Glutamatergic neuron (in vitro differentiated cells): ENCODE data around the gene NAPA. TPM values are rescaled to one million over a fixed set of nuclear protein-coding genes. Genes with fewer than 3 reads are reported as not detected.
A peak's percentile ranks its signal among the peaks of the same experiment; 100 is the strongest.

Experiments used
- DNase-seq: peaks from one replicate; pipeline ENCODE4 v3.0.0; 2022
- H3K27ac Mint-ChIP-seq: one replicate; pipeline ENCODE4 v1.8.0; 2020; ENCODE audit warnings: mild to moderate bottlenecking, mixed read lengths, inconsistent platforms; ENCODE audit not compliant: unreplicated experiment
- H3K27me3 Mint-ChIP-seq: one replicate; pipeline ENCODE4 v1.8.0; 2020; ENCODE audit warnings: mild to moderate bottlenecking, moderate library complexity, mixed read lengths, inconsistent platforms; ENCODE audit not compliant: unreplicated experiment
- H3K36me3 Mint-ChIP-seq: one replicate; pipeline ENCODE4 v1.8.0; 2020; ENCODE audit warnings: mild to moderate bottlenecking, mixed read lengths, inconsistent platforms; ENCODE audit not compliant: unreplicated experiment
- H3K4me1 Mint-ChIP-seq: one replicate; pipeline ENCODE4 v1.8.0; 2020; ENCODE audit warnings: mild to moderate bottlenecking, low read depth, mixed read lengths, inconsistent platforms; ENCODE audit not compliant: unreplicated experiment
- H3K4me3 Mint-ChIP-seq: one replicate; pipeline ENCODE4 v1.8.0; 2020; ENCODE audit warnings: mild to moderate bottlenecking, mixed read lengths, inconsistent platforms; ENCODE audit not compliant: unreplicated experiment
- H3K9me3 Mint-ChIP-seq: one replicate; pipeline ENCODE4 v1.8.0; 2020; ENCODE audit warnings: mild to moderate bottlenecking, moderate library complexity, mixed read lengths, inconsistent platforms; ENCODE audit not compliant: unreplicated experiment
- total RNA-seq: library from RNA; stranded (reverse); fragmentation: NEBNext Ultra II Directional; extraction: Animal tissue kit (Norgen Biotek cat#: 25700); gene quantifications from one replicate; pipeline ENCODE4 v1.2.1, GENCODE V29; 2021; ENCODE audit not compliant: unreplicated experiment
- TF ChIP-seq, protein P1 (sequence below): fragments of 200-600 bp; sonication (generic); IDR thresholded peaks from one replicate; pipeline ENCODE4 v1.5.0; 2021; ENCODE audit not compliant: partially characterized antibody, unreplicated experiment

The NAPA gene
- total RNA-seq, 1 donor from 2014 or later = 262 TPM

DNA sequence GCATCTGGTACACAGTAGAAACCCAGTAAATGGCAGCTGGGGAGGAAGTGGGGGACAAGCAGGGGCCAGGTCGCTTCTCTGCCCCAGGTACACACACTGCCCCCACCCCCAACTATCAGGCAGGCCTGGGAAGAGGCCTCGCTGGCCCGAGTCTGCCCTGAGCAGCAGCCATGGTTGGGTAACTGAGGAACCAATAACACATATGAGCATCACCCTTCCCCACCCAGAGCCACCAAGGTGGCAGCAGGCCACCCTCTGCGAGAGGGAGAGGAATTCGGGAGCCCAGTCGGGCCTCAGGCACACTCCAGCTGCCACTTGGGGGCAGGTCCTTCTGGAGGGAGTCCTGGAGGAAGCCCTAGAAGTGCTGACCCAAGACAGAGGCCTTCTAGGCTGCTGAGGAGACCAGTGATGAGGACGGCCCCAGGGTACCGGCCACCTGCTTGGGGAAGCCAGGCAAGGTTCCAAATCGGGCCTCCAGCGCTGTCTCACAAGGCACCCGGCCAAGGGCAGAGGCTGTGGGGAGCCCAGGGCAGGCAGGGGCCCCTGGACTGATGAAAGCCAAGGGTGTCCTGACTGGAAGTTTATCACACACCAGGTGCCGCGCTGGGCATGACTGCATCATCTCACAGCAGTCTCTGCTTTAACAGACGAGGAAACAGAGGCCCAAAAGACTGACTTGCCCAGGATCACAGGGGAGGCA is 16.9 kb downstream of the NAPA start:
- no peak for DNase-seq
- TF ChIP-seq, protein P1, sequence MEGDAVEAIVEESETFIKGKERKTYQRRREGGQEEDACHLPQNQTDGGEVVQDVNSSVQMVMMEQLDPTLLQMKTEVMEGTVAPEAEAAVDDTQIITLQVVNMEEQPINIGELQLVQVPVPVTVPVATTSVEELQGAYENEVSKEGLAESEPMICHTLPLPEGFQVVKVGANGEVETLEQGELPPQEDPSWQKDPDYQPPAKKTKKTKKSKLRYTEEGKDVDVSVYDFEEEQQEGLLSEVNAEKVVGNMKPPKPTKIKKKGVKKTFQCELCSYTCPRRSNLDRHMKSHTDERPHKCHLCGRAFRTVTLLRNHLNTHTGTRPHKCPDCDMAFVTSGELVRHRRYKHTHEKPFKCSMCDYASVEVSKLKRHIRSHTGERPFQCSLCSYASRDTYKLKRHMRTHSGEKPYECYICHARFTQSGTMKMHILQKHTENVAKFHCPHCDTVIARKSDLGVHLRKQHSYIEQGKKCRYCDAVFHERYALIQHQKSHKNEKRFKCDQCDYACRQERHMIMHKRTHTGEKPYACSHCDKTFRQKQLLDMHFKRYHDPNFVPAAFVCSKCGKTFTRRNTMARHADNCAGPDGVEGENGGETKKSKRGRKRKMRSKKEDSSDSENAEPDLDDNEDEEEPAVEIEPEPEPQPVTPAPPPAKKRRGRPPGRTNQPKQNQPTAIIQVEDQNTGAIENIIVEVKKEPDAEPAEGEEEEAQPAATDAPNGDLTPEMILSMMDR = no peak
- Mint-ChIP-seq H3K27me3 (peaks cover 12% of the 10 kb centered on the region), H3K27ac (peak overlapping the region; percentile 77), H3K4me1 (peaks cover 60% of the 10 kb centered on the region), H3K36me3 (no peaks in the 10 kb centered on the region), H3K9me3 (peaks cover 20% of the 10 kb centered on the region), H3K4me3 (peak overlapping the region; percentile 34)

DNA sequence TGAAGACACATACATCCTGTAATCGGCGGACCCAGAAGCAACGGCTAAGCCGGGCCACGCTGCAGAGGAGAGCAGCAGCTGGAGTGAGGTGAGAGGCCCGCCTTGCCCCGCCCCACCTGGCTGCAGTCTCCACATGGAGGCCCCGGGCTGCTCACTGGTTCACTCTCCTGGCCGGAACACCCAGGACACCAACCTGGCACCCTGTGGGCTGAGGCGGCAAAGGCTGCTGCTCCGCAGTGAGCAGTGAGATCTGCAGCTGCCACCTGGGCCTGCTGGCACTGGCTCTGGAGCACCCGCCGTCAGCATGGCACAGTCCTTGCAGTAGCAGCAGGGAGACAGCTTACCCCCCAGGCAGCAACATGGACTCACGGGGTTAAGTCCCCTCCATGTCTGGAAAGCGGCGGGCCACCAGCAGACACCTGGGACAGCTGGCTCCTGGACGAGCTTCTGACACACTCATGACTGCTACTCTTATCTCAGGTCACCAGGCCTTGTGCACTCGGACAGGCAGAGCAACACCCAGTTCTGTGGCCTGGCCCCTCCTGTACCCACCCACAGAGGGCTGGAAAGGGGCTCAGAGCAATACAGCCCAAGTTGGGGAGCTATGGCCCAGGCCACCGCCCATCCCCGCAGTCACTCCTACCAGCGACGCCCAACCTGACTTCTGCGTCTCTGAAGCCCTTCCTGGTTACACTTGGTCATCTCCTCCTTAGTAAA is 17.7 kb downstream of the NAPA start:
- Mint-ChIP-seq H3K27ac (peak overlapping the region; percentile 89), H3K4me1 (peaks cover 57% of the 10 kb centered on the region), H3K27me3 (peaks cover 10% of the 10 kb centered on the region), H3K36me3 (no peaks in the 10 kb centered on the region), H3K9me3 (peaks cover 18% of the 10 kb centered on the region), H3K4me3 (peak overlapping the region; percentile 79)
- TF ChIP-seq, protein P1 = no peak
- DNase-seq = no peak

DNA sequence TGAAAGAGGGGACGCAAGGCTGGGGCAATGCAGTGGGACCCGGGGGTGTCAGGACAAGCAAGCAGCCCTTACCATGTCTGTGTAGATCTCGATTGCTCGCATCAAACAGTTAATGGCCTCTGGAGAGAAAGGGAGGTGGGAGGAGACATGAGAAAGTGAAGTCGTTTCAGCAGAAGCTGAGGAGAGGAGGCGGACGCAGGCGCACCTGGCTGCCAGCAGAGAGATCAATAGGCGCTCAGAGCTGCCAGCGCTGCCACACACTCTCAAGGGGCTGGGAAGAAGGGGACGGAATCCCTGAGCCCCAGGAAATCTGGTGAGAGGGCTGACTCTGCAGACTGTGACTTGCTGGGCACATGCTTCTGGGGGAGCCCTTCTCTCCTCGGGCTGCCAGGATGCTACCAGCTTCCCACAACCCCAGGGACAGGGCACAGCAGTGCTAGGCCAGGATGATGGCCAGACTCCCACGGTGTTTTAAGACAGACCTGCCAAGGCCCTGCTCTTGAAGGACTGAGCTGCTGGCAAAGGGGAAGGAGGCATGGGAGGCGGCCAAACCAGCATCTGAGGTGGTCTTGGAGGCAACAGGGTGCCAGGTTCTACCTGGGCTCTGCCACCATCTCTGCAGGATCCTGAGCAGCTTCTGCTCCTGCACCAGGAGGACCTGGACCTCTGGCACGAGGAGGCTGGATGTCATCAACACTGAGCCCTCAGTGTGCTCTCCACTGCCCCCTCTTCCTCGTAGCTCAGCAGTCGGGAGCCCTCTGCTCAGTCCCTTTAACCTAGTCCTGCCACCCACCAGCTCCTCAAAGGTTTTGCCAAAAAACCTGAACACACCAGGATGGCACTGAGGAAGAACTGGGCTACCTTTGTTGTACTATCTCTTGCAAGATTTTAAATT is 19.1 kb downstream of the NAPA start:
- Mint-ChIP-seq H3K36me3 (no peaks in the 10 kb centered on the region), H3K9me3 (peaks cover 16% of the 10 kb centered on the region), H3K4me3 (peak overlapping the region; percentile 51), H3K27me3 (peaks cover 10% of the 10 kb centered on the region), H3K27ac (peak overlapping the region; percentile 89), H3K4me1 (peaks cover 51% of the 10 kb centered on the region)
- no peak for DNase-seq
- TF ChIP-seq, protein P1 = no peak

DNA sequence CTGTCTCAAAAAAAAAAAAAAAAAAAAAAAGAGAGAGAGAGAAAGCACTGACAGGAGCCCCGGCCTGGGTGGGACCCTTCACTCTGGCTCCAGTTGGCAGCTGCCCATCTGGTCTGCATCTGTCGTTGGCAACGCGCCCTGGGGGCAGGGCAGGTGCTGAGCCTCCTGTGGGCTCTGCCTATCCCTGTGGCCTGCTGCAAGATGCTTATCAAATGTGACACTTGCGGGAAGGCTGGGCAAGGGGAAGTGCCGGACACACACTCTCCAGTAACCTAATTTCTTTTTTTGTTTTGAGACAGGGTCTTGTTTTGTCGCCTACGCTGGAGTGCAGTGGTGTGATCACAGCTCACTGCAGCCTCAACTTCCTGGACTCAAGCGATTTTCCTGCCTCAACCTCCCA is 20.1 kb downstream of the NAPA start:
- Mint-ChIP-seq H3K27me3 (peaks cover 12% of the 10 kb centered on the region), H3K4me3 (peak overlapping the region; percentile 52), H3K9me3 (peaks cover 13% of the 10 kb centered on the region), H3K27ac (peak overlapping the region; percentile 89), H3K4me1 (peaks cover 44% of the 10 kb centered on the region), H3K36me3 (peaks cover 7% of the 10 kb centered on the region)
- TF ChIP-seq, protein P1 = no peak
- peak; percentile 69 for DNase-seq
